Activated T-helper 2 cell treated with anti-CD3 and anti-CD28 coated beads, Interferon-gamma antibody, Interleukin-2, Interleukin-4, amounts not matched to agents 10 μg/mL and 5 μg/mL and 100 μg/mL, durations not matched to agents 14 hours and 24 hours and 36 hours (primary cell): ENCODE results near the gene MYBL2. TPM values are rescaled to one million over a fixed set of nuclear protein-coding genes. Genes with fewer than 3 reads are reported as not detected.

Experiments
- DNase-seq: peaks from one replicate; pipeline ENCODE4 v3.0.0; 2021; ENCODE audit warnings: low spot score
- H3K27ac Mint-ChIP-seq: one replicate; pipeline ENCODE4 v1.8.0; 2021; ENCODE audit warnings: mixed read lengths
- H3K27me3 Mint-ChIP-seq: one replicate; pipeline ENCODE4 v1.8.0; 2021; ENCODE audit warnings: low read depth, mixed read lengths
- H3K36me3 Mint-ChIP-seq: one replicate; pipeline ENCODE4 v1.8.0; 2021; ENCODE audit warnings: low read depth, mixed read lengths
- H3K4me1 Mint-ChIP-seq: one replicate; pipeline ENCODE4 v1.8.0; 2021; ENCODE audit warnings: low read depth, mixed read lengths
- H3K4me3 Mint-ChIP-seq: one replicate; pipeline ENCODE4 v1.8.0; 2021; ENCODE audit warnings: low read depth, mild to moderate bottlenecking, moderate library complexity, mixed read lengths
- H3K9me3 Mint-ChIP-seq: one replicate; pipeline ENCODE4 v1.8.0; 2021; ENCODE audit warnings: mixed read lengths
- intact Hi-C: fragments of 100-400 bp; cut with micrococcal nuclease; formaldehyde crosslinking; loops from one replicate; pipeline ENCODE4 v1.15.1; 2023
- total RNA-seq: library from RNA; stranded (reverse); gene quantifications from 2 replicates; pipeline ENCODE4 v1.2.3, GENCODE V29; 2022

The MYBL2 gene
- total RNA-seq, 1 donor from 2014 or later = 88.6 TPM

DNA sequence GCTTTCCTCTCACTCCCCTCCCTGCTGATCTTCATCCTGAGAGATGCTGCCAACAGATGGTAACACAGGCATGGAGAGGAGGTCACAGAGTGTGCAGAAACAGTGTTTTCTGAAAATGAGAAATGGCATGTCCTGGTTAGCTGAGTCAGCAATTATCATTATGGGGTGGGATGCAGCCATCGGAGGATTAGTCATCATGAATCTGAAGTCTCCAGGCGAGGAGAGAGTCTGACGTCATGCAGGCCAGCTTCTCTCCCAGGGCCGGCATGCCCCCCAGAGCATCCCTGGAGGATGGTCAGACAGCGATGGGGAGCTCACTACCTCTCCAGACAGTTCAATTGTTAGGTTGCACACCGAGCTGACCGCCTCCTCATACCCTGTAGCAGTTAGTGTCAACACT lies 64.6 kb downstream of the MYBL2 start:
- H3K4me3 Mint-ChIP-seq = no peak overlapping the region
- peaks cover 8% of the 10 kb centered on the region for H3K9me3 Mint-ChIP-seq
- H3K36me3 Mint-ChIP-seq = peaks cover 3% of the 10 kb centered on the region
- intact Hi-C loops = no loop called here
- peaks cover 29% of the 10 kb centered on the region for H3K4me1 Mint-ChIP-seq
- H3K27me3 Mint-ChIP-seq = no peaks in the 10 kb centered on the region
- DNase-seq = no peak
- no peak overlapping the region for H3K27ac Mint-ChIP-seq

DNA sequence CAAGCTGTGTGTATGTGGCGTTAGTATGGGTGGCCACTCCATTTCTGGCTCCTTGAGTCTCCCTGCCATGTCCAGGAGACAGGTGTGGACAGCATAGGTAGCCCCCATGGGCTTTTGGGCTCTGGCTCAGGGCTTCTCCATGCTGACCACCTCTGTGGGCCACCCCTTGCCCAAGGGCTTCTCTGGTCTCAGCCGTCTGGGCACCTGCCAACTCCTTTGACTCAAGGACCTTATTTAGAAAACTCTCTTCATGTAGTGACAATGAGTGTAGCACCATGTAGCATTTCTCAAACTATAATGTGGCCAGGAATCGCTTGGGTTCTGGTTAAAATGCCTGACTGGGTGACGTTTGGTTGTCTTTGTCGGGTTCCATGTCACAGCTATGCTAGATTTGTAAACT lies 65.0 kb downstream of the MYBL2 start:
- Mint-ChIP-seq H3K27me3 (no peaks in the 10 kb centered on the region), H3K4me3 (no peak overlapping the region), H3K36me3 (peaks cover 3% of the 10 kb centered on the region), H3K27ac (no peak overlapping the region), H3K4me1 (peaks cover 33% of the 10 kb centered on the region), H3K9me3 (peaks cover 8% of the 10 kb centered on the region)
- intact Hi-C loops = no loop called here
- DNase-seq = no peak

DNA sequence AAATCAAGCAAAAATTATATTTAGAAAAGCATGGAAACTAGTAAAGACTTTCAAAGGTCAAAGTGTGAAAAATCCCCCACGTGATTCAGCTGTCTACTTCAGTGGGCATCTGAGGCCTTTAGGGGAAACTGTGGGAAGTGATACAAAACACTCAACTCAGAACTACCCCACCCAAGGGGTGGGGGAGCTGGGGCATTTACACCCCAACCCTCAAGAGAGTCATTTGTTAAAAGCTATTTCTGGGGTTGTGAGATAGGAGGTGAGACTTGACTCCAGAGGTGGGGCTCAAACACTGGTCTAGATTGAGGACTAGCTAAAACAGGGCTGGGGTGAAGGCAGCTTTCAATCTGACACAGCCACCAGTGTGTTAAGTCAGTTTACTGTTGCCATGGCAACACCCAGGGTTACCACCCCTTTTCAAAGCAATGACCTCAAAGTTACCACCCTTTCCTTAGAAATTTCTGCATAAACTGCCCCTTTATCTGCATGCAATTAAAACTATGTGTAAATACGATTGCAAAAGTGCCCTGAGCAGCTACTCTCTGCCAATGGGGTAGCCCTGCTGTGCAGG lies 69.8 kb downstream of the MYBL2 start:
- intact Hi-C loops = loop anchor here (2.0 kb wide), 1 partner anchor 14 kb away; no protein-coding TSS in a partner anchor
- H3K4me1 Mint-ChIP-seq = peaks cover 35% of the 10 kb centered on the region
- H3K36me3 Mint-ChIP-seq = no peaks in the 10 kb centered on the region
- H3K27me3 Mint-ChIP-seq = peaks cover 1% of the 10 kb centered on the region
- no peaks in the 10 kb centered on the region for H3K9me3 Mint-ChIP-seq
- no peak overlapping the region for H3K4me3 Mint-ChIP-seq
- peak; percentile 49 for DNase-seq
- peak overlapping the region; percentile 75 for H3K27ac Mint-ChIP-seq

DNA sequence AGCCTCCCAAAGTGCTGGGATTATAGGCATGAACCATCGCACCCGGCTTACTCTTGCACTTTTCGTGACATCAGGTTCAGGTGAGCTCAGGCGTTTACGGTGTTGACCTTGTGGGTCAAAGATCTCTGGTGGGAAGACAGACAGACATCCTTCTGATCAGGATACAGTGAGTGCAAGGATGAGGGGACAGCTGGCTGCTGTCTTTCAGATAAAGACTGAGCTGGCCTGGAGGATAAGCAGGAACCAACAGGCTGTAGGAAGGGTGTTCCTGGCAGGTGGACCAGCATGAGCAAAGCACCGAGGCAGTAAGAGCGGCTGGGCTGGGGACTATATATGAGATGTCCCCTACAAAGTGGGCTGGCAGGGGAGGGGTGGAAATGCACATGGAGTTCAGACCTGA lies 71.0 kb downstream of the MYBL2 start:
- Mint-ChIP-seq H3K27ac (no peak overlapping the region), H3K4me1 (peaks cover 35% of the 10 kb centered on the region), H3K4me3 (no peak overlapping the region), H3K9me3 (no peaks in the 10 kb centered on the region), H3K27me3 (peaks cover 1% of the 10 kb centered on the region), H3K36me3 (no peaks in the 10 kb centered on the region)
- intact Hi-C loops = loop anchor here (2.0 kb wide), 1 partner anchor 13 kb away; no protein-coding TSS in a partner anchor
- no peak for DNase-seq

DNA sequence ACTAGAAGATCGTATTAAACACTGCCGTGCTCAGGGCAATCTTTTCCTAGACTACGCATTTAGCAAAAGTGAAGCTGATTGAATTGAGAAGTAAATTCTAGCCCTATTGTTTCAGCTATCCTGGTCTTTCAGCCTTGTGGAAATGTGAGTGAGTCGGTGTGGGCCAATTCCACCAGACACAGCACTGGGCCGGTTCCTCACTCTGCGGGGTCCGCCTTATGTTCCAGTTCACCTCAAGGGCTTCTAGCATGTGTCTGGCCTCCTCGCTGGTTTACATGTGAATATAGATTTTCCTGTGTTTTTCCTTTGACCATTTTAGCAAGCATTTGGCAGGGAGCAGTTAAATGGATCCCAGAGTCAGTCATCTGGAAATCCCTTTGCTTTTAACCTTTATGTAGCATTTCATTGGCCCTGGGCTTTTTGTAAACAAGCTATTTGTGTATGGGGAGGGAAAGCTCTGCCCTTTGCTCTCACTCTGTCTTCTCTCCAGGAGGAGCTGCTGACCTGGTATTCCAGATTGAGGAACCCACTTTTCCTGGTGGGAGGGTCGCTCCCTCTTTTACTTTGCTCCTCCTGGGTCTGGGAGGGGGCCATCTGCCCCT lies 72.3 kb downstream of the MYBL2 start:
- intact Hi-C loops = no loop called here
- Mint-ChIP-seq H3K9me3 (no peaks in the 10 kb centered on the region), H3K27me3 (peaks cover 1% of the 10 kb centered on the region), H3K27ac (no peak overlapping the region), H3K36me3 (no peaks in the 10 kb centered on the region), H3K4me3 (no peak overlapping the region), H3K4me1 (peaks cover 29% of the 10 kb centered on the region)
- no peak for DNase-seq

DNA sequence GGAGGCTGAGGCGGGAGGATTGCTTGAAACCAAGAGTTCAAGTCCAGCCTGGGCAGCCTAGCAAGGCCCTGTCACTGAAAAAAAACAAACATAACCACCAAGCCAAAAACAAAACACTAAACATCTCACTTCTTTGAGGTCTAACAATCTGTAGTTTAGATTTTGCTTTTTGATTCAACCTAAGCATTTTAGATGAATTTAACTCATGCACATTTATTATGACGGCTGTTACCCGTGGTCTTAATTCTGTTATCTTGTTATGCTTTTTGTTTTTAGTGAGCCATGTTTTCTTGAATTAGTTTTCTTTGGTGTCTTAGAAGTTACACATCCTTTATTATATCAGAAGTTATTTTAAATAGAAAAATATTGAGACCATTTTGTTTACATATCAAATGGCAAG lies 73.7 kb downstream of the MYBL2 start:
- Mint-ChIP-seq H3K9me3 (no peaks in the 10 kb centered on the region), H3K27ac (no peak overlapping the region), H3K4me3 (no peak overlapping the region), H3K27me3 (peaks cover 1% of the 10 kb centered on the region), H3K36me3 (no peaks in the 10 kb centered on the region), H3K4me1 (peaks cover 23% of the 10 kb centered on the region)
- DNase-seq = no peak
- intact Hi-C loops = no loop called here

DNA sequence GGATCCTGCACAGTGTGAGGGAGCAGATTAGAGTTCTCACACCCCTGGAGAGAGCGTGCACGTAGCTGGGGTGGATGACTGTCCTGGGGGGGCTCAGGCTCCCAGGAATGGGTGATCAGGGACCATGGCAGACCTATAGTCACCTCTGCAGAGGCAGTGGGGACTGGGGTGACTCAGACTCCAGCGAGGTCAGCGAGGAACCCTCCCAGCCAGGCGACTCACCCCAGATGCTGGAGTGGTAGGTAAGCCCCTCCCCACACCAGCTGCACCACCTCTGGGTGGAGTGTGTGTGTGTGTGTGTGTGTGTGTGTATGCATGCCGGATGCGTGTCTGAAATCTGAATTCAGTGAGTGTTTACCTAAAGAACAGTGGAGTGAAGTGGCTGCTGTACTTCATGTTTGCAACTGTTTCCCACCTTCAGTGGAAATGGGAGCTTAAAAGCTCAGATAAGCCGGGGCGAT lies 77.3 kb downstream of the MYBL2 start:
- DNase-seq = no peak
- intact Hi-C loops = no loop called here
- Mint-ChIP-seq H3K36me3 (no peaks in the 10 kb centered on the region), H3K27ac (no peak overlapping the region), H3K4me3 (no peak overlapping the region), H3K27me3 (peaks cover 1% of the 10 kb centered on the region), H3K4me1 (peaks cover 10% of the 10 kb centered on the region), H3K9me3 (no peaks in the 10 kb centered on the region)

DNA sequence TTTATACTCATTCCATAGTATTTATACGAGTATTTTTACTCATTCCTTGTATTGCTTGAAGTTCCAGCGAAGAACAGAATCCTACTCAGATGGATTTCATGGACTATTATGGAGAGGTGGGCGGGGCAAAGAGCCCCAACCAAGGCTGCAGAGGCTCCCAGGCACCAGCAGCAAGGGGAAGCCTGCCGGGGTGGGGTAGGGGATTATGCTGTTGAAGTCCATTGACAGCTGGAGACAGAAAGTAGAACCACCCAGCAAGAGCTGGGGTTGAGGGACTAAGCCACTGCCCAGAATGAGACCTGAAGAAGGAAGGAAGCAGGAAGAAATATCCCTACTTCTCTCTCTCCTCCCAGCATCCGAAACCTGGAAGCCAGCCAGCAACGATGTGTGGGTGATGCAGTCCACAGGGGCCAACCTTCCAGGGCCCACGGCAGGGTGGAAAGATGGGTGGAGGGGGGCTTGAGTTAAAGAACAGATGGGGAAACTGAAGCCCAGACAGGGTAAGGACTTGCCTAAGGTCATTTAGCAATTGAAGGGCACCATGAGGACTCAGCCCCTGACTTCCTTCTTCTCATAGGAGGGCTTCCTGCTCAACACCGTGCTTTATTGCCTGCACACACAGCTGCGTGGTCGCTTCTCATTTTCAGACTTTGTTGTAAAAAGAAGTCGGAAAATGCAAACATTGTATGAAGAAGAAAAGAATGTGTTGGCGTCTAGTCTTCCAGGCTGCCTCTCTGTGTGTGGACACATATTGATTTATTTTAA lies 78.2 kb downstream of the MYBL2 start:
- Mint-ChIP-seq H3K27me3 (peaks cover 1% of the 10 kb centered on the region), H3K36me3 (no peaks in the 10 kb centered on the region), H3K9me3 (no peaks in the 10 kb centered on the region), H3K4me1 (peaks cover 17% of the 10 kb centered on the region), H3K4me3 (no peak overlapping the region), H3K27ac (no peak overlapping the region)
- DNase-seq = no peak
- intact Hi-C loops = no loop called here

DNA sequence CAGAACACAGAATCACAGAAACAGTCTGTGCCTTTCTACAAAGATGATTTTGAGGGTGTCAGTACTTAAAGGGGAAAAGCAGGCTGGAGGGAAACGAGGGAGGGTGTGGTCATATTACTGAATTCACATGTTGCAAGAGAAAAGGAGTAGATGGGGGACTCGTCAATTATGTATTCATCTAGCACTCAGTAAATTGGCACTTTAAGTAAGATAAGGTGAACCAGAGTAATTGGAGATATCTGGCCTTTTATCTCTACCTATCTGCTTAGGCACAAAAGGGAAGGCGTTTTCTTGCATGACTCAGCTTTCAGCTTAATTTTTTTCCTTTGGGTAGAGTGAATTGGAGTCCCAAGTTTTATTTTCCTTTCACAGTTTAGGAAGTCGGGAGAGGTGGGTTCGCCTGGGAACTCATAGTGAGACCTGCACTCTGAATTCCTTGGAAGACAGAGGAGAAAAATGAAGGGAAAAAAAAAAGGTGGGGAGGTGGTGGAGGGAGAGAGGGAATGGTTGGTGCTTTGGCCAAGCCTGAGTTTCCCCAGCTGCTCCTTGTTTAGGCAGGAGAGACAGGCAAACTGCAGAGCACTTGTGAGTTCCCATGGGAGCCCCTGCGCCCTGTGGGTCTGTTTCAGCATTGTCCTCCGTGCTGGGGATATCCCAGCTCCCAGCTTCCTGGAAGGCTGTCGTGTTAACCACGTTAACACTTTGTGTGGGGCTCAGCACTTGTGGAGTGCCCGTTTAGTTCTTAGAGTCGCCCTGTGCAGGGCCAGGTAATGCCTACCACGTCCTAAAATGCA lies 79.6 kb downstream of the MYBL2 start:
- no peak overlapping the region for H3K4me3 Mint-ChIP-seq
- intact Hi-C loops = no loop called here
- H3K4me1 Mint-ChIP-seq = peaks cover 29% of the 10 kb centered on the region
- no peak for DNase-seq
- H3K27ac Mint-ChIP-seq = no peak overlapping the region
- H3K27me3 Mint-ChIP-seq = no peaks in the 10 kb centered on the region
- no peaks in the 10 kb centered on the region for H3K9me3 Mint-ChIP-seq
- no peaks in the 10 kb centered on the region for H3K36me3 Mint-ChIP-seq

DNA sequence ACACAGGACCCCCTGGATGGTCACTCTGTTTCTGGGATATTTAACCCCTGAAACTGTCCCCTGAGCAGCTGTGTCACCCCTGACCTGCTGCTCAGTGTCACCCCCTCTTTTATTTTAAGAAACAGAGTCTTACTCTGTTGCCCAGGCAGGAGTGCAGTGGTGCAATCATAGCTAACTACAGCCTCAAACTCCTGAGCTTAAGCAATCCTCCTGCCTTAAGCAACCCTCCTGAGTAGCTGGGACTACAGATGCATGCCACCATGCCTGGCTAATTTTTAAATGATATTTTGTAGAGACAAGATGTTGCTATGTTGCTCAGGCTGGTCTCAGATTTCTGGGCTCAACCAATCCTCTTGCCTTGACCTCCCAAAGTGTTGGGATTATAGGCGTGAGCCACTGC lies 81.4 kb downstream of the MYBL2 start:
- H3K36me3 Mint-ChIP-seq = no peaks in the 10 kb centered on the region
- intact Hi-C loops = no loop called here
- H3K9me3 Mint-ChIP-seq = no peaks in the 10 kb centered on the region
- no peak overlapping the region for H3K27ac Mint-ChIP-seq
- H3K27me3 Mint-ChIP-seq = no peaks in the 10 kb centered on the region
- DNase-seq = no peak
- H3K4me3 Mint-ChIP-seq = no peak overlapping the region
- H3K4me1 Mint-ChIP-seq = peaks cover 44% of the 10 kb centered on the region

DNA sequence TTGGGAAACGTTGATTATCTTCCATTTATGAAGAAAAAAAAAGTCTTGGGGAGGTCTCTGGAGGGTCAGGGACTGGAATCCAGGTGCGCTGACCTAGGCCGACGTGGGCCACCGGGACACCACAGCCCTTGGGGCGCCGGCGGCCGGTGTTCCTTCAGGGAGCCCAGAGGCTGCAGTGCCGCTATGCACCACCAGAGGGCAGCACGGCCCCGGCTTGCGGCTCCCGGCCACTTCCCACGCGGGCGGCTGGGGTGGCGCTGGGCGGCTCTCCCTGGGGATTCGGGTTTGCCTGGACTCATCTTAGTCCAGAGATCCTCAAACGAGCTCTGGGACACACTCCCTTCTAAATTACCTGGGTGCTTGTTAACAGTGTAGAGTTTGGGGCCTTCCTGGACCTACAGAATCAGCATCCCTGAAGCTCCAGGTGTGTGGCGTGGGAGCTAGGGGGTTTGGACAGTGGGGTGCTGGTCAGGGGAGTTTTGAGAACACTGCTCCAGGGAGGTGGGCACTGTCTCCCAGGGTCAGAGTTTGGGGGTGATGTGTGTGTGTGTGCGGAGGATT lies 82.9 kb downstream of the MYBL2 start:
- Mint-ChIP-seq H3K36me3 (peaks cover 7% of the 10 kb centered on the region), H3K4me1 (peaks cover 46% of the 10 kb centered on the region), H3K9me3 (peaks cover 10% of the 10 kb centered on the region), H3K27me3 (no peaks in the 10 kb centered on the region), H3K27ac (peak overlapping the region; percentile 72), H3K4me3 (no peak overlapping the region)
- intact Hi-C loops = loop anchor here (2.0 kb wide), 4 partner anchors 13 to 279 kb away; no protein-coding TSS in a partner anchor
- DNase-seq = peak; percentile 71

DNA sequence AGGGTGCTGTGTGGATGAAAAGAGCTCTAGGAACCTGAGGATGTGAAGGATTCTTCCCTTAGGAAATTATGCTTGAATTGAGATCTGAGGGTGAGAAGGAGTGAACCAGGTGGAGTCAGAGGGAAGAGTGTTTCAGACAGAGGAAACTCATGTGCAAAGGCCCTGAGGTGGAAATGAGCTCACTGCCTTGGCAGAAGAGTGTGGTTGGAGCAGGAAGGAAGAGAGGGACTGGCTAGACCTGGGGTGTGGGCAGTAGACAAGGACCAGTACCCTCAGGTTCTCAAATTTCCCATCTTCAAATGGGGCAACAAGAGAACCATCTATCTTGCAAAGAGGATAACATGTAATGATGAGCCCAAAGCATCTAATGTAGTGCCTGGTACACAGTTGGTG lies 83.9 kb downstream of the MYBL2 start:
- H3K4me1 Mint-ChIP-seq = peaks cover 46% of the 10 kb centered on the region
- H3K27ac Mint-ChIP-seq = peak overlapping the region; percentile 96
- no peak for DNase-seq

More for the DNA sequence above, 83.9 kb downstream of the MYBL2 start:
- Mint-ChIP-seq H3K27me3 (no peaks in the 10 kb centered on the region), H3K4me3 (no peak overlapping the region), H3K9me3 (peaks cover 10% of the 10 kb centered on the region), H3K36me3 (peaks cover 7% of the 10 kb centered on the region)
- intact Hi-C loops = loop anchor here (1.0 to 2.0 kb wide), 8 partner anchors 14 to 330 kb away; partner anchors contain the start of gene SRSF6
